HG03095 (cell line): Measurements from ENCODE around the gene DSG4.

ENCODE experiments used
- ATAC-seq: cut with Tn5 transposase; IDR thresholded peaks from one replicate; pipeline ENCODE4 v1.9.1; 2021; ENCODE audit warnings: moderate library complexity; ENCODE audit not compliant: unreplicated experiment

Gene DSG4

GRCh38 chr18:31444142-31444541 is 67.6 kb downstream of the DSG4 start:
- ATAC-seq, result no peak

DNA sequence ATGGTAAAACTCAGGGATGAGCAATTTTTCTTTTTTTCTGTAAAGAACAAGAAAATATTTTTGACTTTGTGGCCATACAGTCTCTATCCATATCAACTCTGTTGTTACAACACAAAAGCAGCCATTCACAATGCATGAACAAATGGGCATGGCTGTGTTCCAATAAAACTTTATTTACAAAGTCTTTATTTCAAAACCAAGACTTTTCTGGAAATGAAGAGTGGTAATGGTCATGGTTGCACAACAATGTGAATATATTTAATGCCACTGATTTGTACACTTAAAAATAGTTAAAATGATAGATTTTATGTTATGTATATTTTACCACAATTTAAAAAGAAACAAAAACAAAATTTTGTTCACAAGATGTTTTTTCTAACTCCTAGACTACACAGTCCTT is 69.3 kb downstream of the DSG4 start:
- ATAC-seq, result no peak

- no peak for ATAC-seq
Measured at GRCh38 chr18:31446854-31447253, 70.3 kb downstream of the DSG4 start.

GRCh38 chr18:31447530-31448191 is 71.1 kb downstream of the DSG4 start, which contains the start of gene DSG3:
Gene DSG3, plus strand, starts transcription at chr18:31447741. Its CDS starts 137 bp downstream, at chr18:31447878.
- ATAC-seq, result no peak

GRCh38 chr18:31450409-31450808 is 73.8 kb downstream of the DSG4 start:
- ATAC-seq, result no peak

DNA sequence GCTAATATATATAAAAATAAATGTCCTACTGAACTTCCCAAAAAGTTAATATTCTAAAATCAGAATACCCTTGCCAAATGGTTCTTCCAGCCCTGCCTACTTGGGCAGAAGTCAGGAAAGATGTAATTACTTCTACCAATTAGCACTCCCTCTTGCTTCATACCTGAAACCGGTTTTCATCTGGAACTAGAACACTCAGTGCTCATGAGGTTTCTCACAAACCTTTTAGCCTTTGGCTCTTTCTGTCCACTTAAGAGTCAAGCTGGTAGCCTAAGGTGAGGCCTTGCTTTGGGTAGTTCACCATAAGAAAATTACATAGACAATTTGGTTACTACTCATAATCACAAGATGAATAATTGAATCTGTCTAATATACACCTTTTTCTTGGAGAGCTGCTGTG is 75.0 kb downstream of the DSG4 start:
- ATAC-seq, result no peak

DNA sequence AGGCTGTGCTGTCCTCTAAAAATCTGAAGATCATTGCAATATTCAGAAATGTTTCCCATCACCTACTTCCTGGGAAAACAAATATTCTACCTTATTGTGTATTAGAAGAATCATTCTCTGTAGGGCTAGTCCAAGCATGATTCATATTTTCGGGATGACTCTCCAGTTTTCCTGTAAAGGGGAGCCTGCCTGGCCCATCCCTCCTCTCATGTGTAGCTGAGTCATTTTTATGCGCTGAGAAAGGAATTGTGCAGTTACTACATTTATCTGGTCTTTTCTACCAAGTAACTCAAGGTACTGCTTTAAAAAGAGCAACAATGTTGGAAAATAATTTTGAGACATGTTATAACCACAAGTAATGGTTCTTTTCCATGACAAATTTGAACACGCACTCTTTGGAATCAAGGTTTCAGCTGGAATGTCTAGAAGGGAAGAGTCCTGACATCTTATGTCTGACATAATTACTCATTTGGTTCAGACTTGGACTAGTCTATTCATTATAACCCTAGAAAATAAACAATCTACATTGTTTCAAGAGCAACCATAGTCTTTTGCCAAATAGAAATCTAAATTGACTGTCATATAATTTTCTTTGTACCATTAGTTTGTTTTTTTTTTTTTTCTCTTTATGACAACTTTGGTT is 77.6 kb downstream of the DSG4 start:
- no peak for ATAC-seq
